Activated naive CD8-positive, alpha-beta T cell treated with anti-CD3 and anti-CD28 coated beads, Interleukin-2, amount 50 U/mL, for 24 hours (primary cell): ENCODE data around the gene AP5Z1.

Experiments
- ATAC-seq: fragments of 150-1000 bp; cut with Tn5 transposase; one replicate; pipeline ENCODE4 v1.10.0; 2021
- DNase-seq: peaks from one replicate; pipeline ENCODE4 v3.0.0; 2021
- H3K27ac Mint-ChIP-seq: one replicate; pipeline ENCODE4 v1.8.0; 2021; ENCODE audit warnings: mild to moderate bottlenecking, mixed read lengths
- H3K27me3 Mint-ChIP-seq: one replicate; pipeline ENCODE4 v1.8.0; 2021; ENCODE audit warnings: mixed read lengths
- H3K36me3 Mint-ChIP-seq: one replicate; pipeline ENCODE4 v1.8.0; 2021; ENCODE audit warnings: low read depth, mixed read lengths
- H3K4me1 Mint-ChIP-seq: one replicate; pipeline ENCODE4 v1.8.0; 2021; ENCODE audit warnings: mixed read lengths
- H3K4me3 Mint-ChIP-seq: one replicate; pipeline ENCODE4 v1.8.0; 2021; ENCODE audit warnings: mild to moderate bottlenecking, moderate library complexity, mixed read lengths
- H3K9me3 Mint-ChIP-seq: one replicate; pipeline ENCODE4 v1.8.0; 2021; ENCODE audit warnings: mixed read lengths

Gene AP5Z1

DNA sequence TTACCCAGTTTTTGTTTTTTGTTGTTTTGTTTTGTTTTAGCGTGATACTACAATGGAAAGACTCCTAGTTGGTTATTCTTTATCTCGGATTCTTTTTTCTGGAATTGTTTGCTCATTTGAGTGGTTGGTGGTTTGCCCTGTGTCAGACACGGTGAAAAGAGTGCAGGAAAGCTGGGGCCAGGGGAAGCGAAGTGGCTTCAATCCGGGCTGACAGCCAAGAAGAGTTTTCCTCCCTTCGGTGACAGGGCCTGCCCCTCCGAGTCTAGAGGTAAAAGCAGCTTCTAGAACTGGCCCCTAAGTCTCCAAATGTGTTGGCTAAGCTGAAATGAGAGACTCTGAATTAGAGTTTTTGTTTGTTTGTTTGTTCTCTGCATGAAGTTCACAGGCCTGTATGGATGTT is 5.7 kb upstream of the AP5Z1 start:
- DNase-seq = no peak
- H3K27ac Mint-ChIP-seq = no peak overlapping the region

DNA sequence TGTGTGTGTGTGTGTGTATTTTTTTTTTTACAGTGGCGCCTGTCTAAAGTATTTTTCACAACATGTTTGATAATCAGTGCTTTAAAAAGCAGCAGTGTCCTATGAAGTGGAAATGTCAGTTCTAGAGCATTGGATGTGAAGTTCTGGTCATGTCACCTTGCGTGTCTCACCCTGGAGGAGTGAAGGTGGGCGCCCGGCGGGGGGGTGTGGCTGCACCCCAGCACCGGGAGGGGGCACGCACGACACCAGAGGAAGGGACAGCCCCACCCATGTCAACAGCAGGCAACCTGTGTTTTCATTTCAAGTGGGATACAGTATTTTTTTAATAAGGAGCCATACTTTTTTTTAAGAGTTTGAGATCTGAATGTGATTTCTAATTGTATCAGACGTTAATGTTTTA is 4.5 kb upstream of the AP5Z1 start:
- H3K36me3 Mint-ChIP-seq = peaks cover 2% of the 10 kb centered on the region
- no peak for ATAC-seq

More for the DNA sequence above, 5.7 kb upstream of the AP5Z1 start:
- Mint-ChIP-seq H3K4me3 (no peak overlapping the region), H3K27me3 (no peaks in the 10 kb centered on the region), H3K36me3 (no peaks in the 10 kb centered on the region), H3K9me3 (no peaks in the 10 kb centered on the region), H3K4me1 (peaks cover 10% of the 10 kb centered on the region)
- ATAC-seq = no peak

DNA sequence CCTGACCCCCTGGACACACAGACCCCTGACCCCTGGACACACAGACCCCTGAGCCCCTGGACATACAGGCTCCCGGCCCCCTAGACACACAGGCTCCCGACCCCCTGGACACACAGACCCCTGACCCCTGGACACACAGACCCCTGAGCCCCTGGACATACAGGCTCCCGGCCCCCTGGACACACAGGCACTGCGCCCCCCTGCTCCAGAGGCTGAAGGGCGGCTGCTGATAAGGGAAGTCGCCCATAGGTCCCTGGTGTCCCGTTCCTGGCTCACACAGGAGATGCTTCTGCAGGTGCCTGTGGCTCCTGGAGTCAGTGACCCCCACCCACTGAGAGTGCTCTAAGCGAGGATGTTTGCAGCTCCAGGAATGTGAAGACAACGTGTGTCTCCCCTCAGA is 3.7 kb upstream of the AP5Z1 start:
- ATAC-seq (no peak), DNase-seq (no peak)
- H3K27me3 Mint-ChIP-seq = no peaks in the 10 kb centered on the region
- H3K36me3 Mint-ChIP-seq = peaks cover 3% of the 10 kb centered on the region
- H3K27ac Mint-ChIP-seq = no peak overlapping the region
- H3K9me3 Mint-ChIP-seq = no peaks in the 10 kb centered on the region
- peaks cover 26% of the 10 kb centered on the region for H3K4me1 Mint-ChIP-seq
- no peak overlapping the region for H3K4me3 Mint-ChIP-seq

More for the DNA sequence above, 4.5 kb upstream of the AP5Z1 start:
- Mint-ChIP-seq H3K4me1 (peaks cover 18% of the 10 kb centered on the region), H3K27ac (no peak overlapping the region), H3K4me3 (no peak overlapping the region), H3K9me3 (no peaks in the 10 kb centered on the region), H3K27me3 (no peaks in the 10 kb centered on the region)
- no peak for DNase-seq

DNA sequence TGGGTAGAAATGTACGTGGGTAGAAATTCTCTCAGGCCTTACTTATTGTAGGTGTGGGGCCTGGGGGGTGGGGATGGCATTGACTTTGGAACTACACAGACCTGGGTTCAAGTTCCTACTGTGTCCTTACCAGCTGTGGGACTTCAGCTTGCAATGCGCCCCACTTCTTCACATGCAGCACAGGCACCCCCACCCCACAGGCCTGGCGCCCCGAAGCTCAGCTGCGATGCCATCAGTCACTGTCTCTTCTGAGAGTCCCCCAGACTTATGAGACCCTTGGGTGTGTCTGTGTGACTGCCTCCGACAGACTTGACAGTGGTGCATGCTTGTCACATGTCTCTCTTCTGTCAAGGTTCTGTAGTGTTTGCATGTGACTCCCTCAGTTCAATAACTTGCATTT is 3.1 kb upstream of the AP5Z1 start:
- ATAC-seq = no peak
- peaks cover 7% of the 10 kb centered on the region for H3K36me3 Mint-ChIP-seq
- no peak overlapping the region for H3K27ac Mint-ChIP-seq
- no peaks in the 10 kb centered on the region for H3K9me3 Mint-ChIP-seq
- H3K4me3 Mint-ChIP-seq = no peak overlapping the region
- H3K27me3 Mint-ChIP-seq = no peaks in the 10 kb centered on the region
- no peak for DNase-seq
- peaks cover 30% of the 10 kb centered on the region for H3K4me1 Mint-ChIP-seq

DNA sequence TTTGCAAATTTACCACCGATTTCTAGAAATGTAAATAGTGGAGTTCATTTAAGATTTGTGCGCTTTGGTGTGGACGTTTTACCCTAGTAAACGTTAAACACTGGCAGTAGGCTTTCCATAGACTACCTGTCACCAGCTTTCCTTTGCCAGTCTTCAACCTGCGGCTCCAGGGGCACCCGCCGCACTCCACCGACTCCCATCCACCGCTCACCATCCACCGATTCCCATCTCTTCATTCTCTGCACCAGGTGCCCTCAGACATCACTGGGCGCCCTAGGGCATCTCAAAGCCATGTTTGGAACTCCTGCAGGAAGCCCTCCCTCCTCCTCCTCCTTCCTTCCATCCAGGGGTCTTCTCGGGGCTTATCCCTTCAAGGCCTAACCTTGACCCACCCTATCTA is 1.4 kb upstream of the AP5Z1 start:
- Mint-ChIP-seq H3K36me3 (peaks cover 10% of the 10 kb centered on the region), H3K9me3 (no peaks in the 10 kb centered on the region)

DNA sequence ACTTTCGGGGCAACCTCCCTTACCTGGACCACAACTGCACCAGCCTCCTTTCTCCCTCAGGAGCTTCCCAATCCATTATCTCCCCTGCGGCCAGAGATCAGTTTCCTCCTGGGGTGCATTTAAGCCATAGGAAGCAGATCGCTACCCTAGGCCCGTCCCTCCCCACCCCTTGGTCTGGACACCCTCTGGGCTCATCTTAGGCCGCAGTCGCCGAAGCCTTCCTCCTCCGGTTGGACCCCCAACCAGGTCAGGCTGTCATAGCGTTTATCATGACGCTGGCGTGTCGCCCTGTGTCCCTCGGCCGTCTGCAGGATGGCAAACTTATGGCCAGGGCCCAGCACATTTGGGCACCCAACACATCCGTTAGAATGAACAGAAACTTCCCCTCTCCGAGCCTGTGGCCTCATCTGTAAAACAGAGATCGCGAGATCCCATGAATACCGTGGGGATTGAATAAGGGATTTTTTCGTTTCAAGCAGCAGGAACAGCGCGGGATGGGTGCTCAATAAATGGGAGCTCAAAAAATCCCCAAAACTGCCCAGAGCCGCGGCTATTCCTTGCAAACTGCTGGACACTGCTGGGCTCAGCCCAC is 669 bp upstream of the AP5Z1 start:
- peak; percentile 8 for ATAC-seq
- H3K4me1 Mint-ChIP-seq = peaks cover 42% of the 10 kb centered on the region
- peak overlapping the region; percentile 97 for H3K27ac Mint-ChIP-seq
- H3K4me3 Mint-ChIP-seq = peak overlapping the region; percentile 97
- H3K27me3 Mint-ChIP-seq = no peaks in the 10 kb centered on the region
- H3K9me3 Mint-ChIP-seq = no peaks in the 10 kb centered on the region
- peaks cover 10% of the 10 kb centered on the region for H3K36me3 Mint-ChIP-seq
- DNase-seq = no peak

More for the DNA sequence above, 1.4 kb upstream of the AP5Z1 start:
- ATAC-seq (no peak), DNase-seq (no peak)
- Mint-ChIP-seq H3K4me3 (peak overlapping the region; percentile 97), H3K27ac (peak overlapping the region; percentile 97), H3K4me1 (peaks cover 42% of the 10 kb centered on the region), H3K27me3 (no peaks in the 10 kb centered on the region)

DNA sequence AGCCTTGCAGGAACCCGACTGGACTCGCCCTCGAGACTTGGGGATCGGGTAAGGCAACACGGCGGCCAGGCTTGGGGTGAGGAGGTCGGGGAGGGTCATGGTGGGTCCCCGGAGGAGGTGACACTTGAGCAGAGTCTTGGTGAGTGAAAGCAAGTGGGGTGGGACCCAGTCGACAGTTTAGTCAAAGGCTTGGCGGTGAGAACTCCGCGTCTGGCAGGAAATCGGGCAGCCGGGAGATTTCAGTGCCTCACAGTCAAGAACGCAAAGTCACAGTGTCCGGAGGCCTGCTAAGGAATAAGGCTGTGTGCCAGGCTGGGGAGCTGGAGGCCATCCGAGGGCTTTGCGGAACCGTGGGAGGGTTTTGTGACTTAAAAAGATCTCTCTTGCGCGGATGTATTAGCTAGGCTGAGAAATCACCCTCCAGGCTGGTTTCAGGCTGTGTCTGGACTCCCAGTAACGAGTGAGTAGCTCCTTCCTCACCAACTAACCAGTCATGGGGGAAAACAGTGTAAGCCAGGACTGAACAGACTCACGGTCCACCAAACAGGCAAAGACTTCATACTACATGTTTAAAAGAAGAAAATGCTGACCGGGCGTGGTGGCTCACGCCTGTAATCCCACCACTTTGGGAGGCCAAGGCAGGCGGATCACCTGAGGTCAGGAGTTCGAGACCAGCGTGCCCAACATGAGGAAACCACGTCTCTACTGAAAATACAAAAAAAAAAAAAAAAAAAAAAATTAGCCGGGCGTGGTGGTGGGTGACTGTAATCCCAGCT is 613 bp downstream of the AP5Z1 start:
- Mint-ChIP-seq H3K27me3 (no peaks in the 10 kb centered on the region), H3K36me3 (peaks cover 10% of the 10 kb centered on the region), H3K4me3 (peak overlapping the region; percentile 97), H3K9me3 (no peaks in the 10 kb centered on the region), H3K4me1 (peaks cover 42% of the 10 kb centered on the region), H3K27ac (peak overlapping the region; percentile 97)
- no peak for DNase-seq
- ATAC-seq = peak; percentile 3

DNA sequence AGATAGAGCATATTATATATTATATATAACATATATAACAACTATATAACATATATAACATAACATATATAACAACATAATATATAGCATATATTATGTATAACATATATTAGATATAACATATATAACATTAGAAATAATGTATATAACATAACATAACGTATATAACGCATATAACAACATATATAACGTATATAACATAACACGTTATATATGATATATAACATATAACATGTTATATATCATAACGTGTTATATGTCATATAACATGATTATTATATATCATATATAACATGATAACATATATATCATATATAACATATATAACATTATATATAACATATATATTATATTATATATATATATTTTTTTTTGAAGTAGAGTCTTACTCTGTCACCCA is 3.7 kb downstream of the AP5Z1 start:
- H3K4me1 Mint-ChIP-seq = peaks cover 38% of the 10 kb centered on the region
- H3K9me3 Mint-ChIP-seq = no peaks in the 10 kb centered on the region
- H3K36me3 Mint-ChIP-seq = peaks cover 10% of the 10 kb centered on the region
- ATAC-seq (no peak), DNase-seq (no peak)
- H3K27ac Mint-ChIP-seq = no peak overlapping the region
- no peaks in the 10 kb centered on the region for H3K27me3 Mint-ChIP-seq
- H3K4me3 Mint-ChIP-seq = no peak overlapping the region

DNA sequence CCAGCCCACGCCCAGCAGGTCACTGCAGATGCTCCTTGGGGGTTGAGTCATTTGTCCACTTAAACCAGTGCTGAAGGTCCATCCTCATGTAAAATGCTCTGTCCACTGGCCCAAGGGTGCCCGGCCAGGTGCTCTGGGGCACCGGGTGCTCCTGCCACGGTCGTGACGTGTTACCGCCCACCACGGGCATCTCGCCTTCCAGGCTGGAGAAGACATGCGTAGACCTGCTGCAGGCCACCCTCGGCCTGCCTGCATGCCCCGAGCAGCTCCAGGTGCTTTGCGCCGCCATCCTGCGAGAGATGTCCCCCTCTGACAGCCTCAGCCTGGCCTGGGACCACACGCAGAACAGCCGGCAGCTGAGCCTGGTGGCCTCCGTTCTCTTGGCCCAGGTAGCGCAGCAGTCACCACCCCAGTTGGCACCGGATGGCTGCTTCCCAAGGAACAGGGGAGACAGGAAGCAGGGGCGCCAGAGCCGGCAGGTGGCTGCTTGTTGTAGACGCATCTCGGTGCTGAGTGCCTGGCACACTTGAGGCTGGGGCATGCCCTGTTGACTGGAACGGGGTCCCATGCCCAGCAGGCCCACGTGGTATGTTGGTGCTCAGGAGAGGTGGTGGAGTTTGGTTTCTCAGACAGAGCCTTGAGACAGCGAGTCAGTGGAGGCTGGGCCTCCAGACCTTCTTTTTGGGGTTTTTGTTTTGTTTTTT is 6.1 kb downstream of the AP5Z1 start:
- Mint-ChIP-seq H3K9me3 (no peaks in the 10 kb centered on the region), H3K4me3 (no peak overlapping the region), H3K4me1 (peaks cover 17% of the 10 kb centered on the region), H3K36me3 (peaks cover 8% of the 10 kb centered on the region), H3K27ac (no peak overlapping the region), H3K27me3 (no peaks in the 10 kb centered on the region)
- ATAC-seq (no peak), DNase-seq (no peak)

DNA sequence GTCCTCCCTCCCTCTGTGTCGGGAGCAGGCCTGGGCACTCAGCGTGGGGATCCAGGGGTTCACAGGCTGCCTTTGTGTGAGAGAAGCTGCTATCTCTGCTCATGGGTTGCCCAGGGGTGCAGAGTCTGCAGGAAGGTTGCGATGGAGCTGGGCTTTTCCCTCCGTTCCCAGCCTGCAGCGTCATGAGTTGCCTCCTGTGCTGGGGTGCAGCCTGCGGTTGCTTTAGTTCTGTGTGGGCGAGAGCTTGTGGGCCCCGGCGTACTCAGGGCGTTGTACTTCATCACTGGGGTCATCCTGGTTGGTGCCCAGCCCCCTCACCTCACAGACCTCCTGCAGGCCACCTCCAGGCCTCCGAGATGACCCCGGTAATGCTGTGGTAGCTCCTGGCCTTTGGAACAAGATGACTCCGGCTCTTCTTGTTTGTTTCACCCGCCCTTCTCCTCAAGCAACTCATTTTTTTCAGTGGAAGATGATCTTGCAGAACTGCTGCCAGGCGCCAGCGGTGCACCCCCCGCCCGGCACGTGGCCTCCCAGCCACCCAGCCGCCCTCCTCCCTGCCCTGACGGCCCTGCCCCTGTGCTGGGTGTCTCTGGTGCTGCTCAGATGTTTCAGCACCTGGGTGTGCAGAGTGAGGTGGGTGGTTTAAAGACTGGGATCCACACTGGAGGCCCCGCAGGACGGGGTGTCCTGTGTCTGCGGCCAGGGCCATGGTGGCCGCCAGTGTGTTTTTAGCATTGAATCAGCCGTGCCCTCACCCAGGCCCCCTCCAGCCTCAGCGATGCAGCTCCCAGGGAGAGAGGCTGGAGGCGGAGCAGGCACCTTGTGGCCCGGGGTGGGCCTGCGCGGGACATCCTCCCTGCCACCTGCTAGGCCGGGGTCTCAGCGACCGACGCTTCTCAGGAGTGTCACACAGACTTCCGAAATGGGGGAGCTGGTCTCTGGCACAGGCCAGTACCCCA is 7.2 kb downstream of the AP5Z1 start:
- H3K27ac Mint-ChIP-seq = no peak overlapping the region
- no peaks in the 10 kb centered on the region for H3K9me3 Mint-ChIP-seq
- DNase-seq (no peak), ATAC-seq (no peak)
- no peaks in the 10 kb centered on the region for H3K27me3 Mint-ChIP-seq
- H3K4me1 Mint-ChIP-seq = peaks cover 9% of the 10 kb centered on the region
- peaks cover 3% of the 10 kb centered on the region for H3K36me3 Mint-ChIP-seq
- H3K4me3 Mint-ChIP-seq = no peak overlapping the region

DNA sequence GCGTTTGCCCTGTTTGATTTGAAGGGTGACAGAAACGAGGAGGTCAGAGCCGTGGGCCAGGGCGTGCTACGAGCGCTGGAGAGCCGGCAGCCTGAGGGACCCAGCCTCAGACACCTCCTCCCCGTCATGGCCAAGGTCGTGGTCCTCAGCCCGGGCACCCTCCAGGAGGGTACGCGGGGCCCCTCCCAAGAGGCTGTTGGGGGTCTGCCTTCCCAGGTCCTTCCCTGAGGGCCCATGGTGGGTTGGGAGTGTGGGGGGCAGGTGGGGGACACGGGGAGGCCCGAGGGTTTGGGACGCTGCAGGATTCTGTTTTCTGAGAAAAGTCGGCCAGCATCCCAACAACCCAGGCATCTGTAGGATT is 7.8 kb downstream of the AP5Z1 start:
- H3K36me3 Mint-ChIP-seq = no peaks in the 10 kb centered on the region
- H3K9me3 Mint-ChIP-seq = no peaks in the 10 kb centered on the region
- DNase-seq (no peak), ATAC-seq (no peak)
- no peak overlapping the region for H3K4me3 Mint-ChIP-seq
- H3K27ac Mint-ChIP-seq = no peak overlapping the region
- no peaks in the 10 kb centered on the region for H3K27me3 Mint-ChIP-seq
- H3K4me1 Mint-ChIP-seq = peaks cover 2% of the 10 kb centered on the region

DNA sequence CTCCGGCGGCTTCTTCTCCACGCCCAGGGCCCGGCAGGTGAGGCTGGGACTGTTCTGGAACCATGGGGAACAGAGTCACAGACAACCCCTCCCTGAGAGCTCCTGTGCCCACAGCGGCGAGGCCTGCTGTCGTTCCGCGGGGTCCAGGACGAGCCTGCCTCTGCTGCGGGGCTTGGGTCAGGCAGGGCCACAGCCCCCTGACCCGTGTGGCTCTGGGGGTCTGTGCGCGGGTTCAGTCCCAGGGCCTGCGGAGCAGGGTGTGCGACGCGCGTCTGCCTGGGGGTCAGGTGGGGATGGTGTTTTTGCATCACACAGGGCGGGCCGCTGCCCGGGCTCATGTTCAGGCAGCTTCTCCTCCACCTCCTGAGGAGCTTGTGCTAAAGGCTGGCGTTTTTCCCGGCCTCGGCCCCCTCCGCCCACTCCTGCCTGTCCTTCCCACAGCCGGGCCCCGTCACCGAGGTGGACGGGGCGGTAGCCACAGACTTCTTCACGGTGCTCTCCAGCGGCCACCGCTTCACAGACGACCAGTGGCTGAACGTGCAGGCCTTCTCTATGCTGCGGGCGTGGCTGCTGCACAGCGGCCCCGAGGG is 8.4 kb downstream of the AP5Z1 start:
- Mint-ChIP-seq H3K9me3 (no peaks in the 10 kb centered on the region), H3K4me3 (no peak overlapping the region), H3K27me3 (no peaks in the 10 kb centered on the region), H3K36me3 (no peaks in the 10 kb centered on the region), H3K4me1 (no peaks in the 10 kb centered on the region), H3K27ac (no peak overlapping the region)
- ATAC-seq (no peak), DNase-seq (no peak)

DNA sequence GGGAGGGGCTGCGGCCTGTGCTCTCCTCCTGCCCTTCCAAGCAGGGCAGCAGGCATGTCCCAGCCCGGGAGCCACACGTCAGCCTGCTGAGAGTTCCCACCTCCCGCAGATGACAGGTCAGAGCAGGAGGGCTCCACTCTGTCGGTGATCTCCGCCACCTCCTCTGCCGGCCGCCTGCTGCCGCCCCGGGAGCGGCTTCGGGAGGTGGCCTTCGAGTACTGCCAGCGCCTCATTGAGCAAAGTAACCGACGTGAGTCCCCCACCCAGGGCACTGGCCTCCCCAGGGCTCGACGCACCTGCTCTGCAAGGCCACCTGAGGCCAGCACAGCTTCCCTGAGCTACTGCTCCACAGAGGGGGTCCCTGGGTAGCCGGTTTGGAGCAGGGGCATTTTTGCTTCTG is 9.4 kb downstream of the AP5Z1 start:
- H3K27ac Mint-ChIP-seq = no peak overlapping the region
- no peaks in the 10 kb centered on the region for H3K36me3 Mint-ChIP-seq
- no peaks in the 10 kb centered on the region for H3K4me1 Mint-ChIP-seq
- H3K27me3 Mint-ChIP-seq = no peaks in the 10 kb centered on the region
- ATAC-seq (no peak), DNase-seq (no peak)
- no peak overlapping the region for H3K4me3 Mint-ChIP-seq
- no peaks in the 10 kb centered on the region for H3K9me3 Mint-ChIP-seq

DNA sequence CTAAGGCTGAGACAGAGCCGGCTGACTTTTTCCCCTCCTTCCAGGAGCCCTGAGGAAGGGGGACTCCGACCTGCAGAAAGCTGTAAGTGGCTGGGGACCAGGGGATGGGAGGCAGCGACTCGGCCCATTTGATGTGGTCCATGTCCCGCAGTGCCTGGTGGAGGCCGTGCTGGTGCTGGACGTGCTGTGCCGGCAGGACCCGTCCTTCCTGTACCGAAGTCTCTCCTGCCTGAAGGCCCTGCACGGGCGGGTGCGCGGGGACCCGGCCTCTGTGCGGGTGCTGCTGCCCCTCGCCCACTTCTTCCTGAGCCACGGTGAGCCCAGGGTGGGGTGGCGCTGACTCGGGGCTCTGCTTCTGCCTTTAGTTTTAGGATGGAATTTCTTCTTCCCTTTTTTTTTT is 9.9 kb downstream of the AP5Z1 start:
- no peaks in the 10 kb centered on the region for H3K27me3 Mint-ChIP-seq
- H3K27ac Mint-ChIP-seq = no peak overlapping the region
- H3K9me3 Mint-ChIP-seq = no peaks in the 10 kb centered on the region

More for the DNA sequence above, 9.9 kb downstream of the AP5Z1 start:
- no peak for ATAC-seq
- no peak for DNase-seq
- no peak overlapping the region for H3K4me3 Mint-ChIP-seq
- H3K4me1 Mint-ChIP-seq = no peaks in the 10 kb centered on the region
- H3K36me3 Mint-ChIP-seq = no peaks in the 10 kb centered on the region
